H1 (cell line): ENCODE data around the gene CUX1. TPM values are rescaled to one million over a fixed set of nuclear protein-coding genes. Genes with fewer than 3 reads are reported as not detected.

Experiments
- CTCF ChIA-PET: fragments of 300-600 bp; sonication (Branson Sonifier 250); formaldehyde crosslinking; loops from one replicate; lab custom pipeline; 2021; ENCODE audit not compliant: partially characterized antibody; lab: Charles Lee
- POLR2A ChIA-PET: fragments of 300-600 bp; sonication (Branson Sonifier 250); formaldehyde crosslinking; loops from one replicate; lab custom pipeline; 2021; ENCODE audit warnings: inconsistent platforms; ENCODE audit not compliant: partially characterized antibody; lab: Charles Lee
- DNase-seq, 2 experiments: peaks; one replicate each; pipeline versions ENCODE4 v3.0.0 to v3.0.0-alpha.2; 2010 to 2022; ENCODE audit warnings: low spot score in 2 of 2, low read depth in 1 of 2, mixed read lengths in 1 of 2
- FAIRE-seq: peaks from 2 replicates; lab custom pipeline; 2011; peaks lifted over from hg19 to GRCh38; lab: Jason Lieb, UNC
- H2AFZ ChIP-seq: 2 replicates; pipeline ENCODE4 v1.8.1; 2012; ENCODE audit warnings: low read length, inconsistent platforms
- H2AK5ac ChIP-seq: 2 replicates; pipeline ENCODE4 v1.6.1; 2013; ENCODE audit warnings: low read depth, low read length
- H2BK120ac ChIP-seq: replicated peaks from 2 replicates; pipeline ENCODE3; 2013; ENCODE audit warnings: low read depth, low read length, inconsistent platforms
- H2BK12ac ChIP-seq: 2 replicates; pipeline ENCODE4 v1.6.1; 2013; ENCODE audit warnings: low read depth, low read length
- H2BK15ac ChIP-seq: 2 replicates; pipeline ENCODE4 v1.6.1; 2013; ENCODE audit warnings: low read length
- H2BK20ac ChIP-seq: 2 replicates; pipeline ENCODE4 v1.6.1; 2013; ENCODE audit warnings: low read length
- H2BK5ac ChIP-seq: 2 replicates; pipeline ENCODE4 v1.6.1; 2013; ENCODE audit warnings: low read depth, low read length
- H3K14ac ChIP-seq: 2 replicates; pipeline ENCODE4 v1.6.1; 2013; ENCODE audit warnings: inconsistent platforms; ENCODE audit not compliant: insufficient read length
- H3K18ac ChIP-seq: 2 replicates; pipeline ENCODE4 v1.6.1; 2013; ENCODE audit warnings: low read length; ENCODE audit errors: extremely low read depth
- H3K23ac ChIP-seq: 2 replicates; pipeline ENCODE4 v1.6.1; 2013; ENCODE audit warnings: inconsistent platforms; ENCODE audit not compliant: insufficient read length
- H3K23me2 ChIP-seq: 2 replicates; pipeline ENCODE4 v1.6.1; 2013; ENCODE audit warnings: low read depth, low read length
- H3K27ac ChIP-seq: 2 replicates; pipeline ENCODE4 v1.6.1; 2011; ENCODE audit warnings: low read depth, low read length, inconsistent platforms
- H3K27me3 ChIP-seq, 4 experiments: replicated peaks in 1 of 4; 1 replicate in 1 of 4; 2 replicates in 3 of 4; pipeline versions ENCODE4 v1.6.1 to v1.8.1; 2011 to 2013; ENCODE audit warnings: low read length in 3 of 4, mild to moderate bottlenecking in 3 of 4, inconsistent platforms in 2 of 4, mixed read lengths in 2 of 4, moderate library complexity in 1 of 4; ENCODE audit not compliant: control insufficient read depth in 3 of 4, insufficient read depth in 3 of 4; ENCODE audit errors: extremely low read depth in 1 of 4
- H3K36me3 ChIP-seq, 4 experiments: 2 replicates each; pipeline versions ENCODE4 v1.6.1 to v1.8.1; 2011 to 2013; ENCODE audit warnings: mild to moderate bottlenecking in 4 of 4, low read length in 3 of 4, moderate library complexity in 2 of 4, control low read depth in 1 of 4, inconsistent platforms in 1 of 4; ENCODE audit not compliant: insufficient read depth in 4 of 4, control insufficient read depth in 2 of 4
- H3K4ac ChIP-seq: replicated peaks from 2 replicates; pipeline ENCODE3; 2013; ENCODE audit warnings: low read length, low read depth, mixed read lengths, inconsistent platforms; ENCODE audit not compliant: insufficient read length
- H3K4me1 ChIP-seq, 4 experiments: replicated peaks in 1 of 4; 1 replicate in 1 of 4; 2 replicates in 3 of 4; pipeline versions ENCODE4 v1.6.1 to v1.8.1; 2011 to 2013; ENCODE audit warnings: low read length in 3 of 4, inconsistent platforms in 2 of 4, mixed read lengths in 1 of 4; ENCODE audit not compliant: insufficient read depth in 4 of 4, control insufficient read depth in 3 of 4
- H3K4me2 ChIP-seq, 2 experiments: 2 replicates each; pipeline versions ENCODE4 v1.6.1 to v1.8.1; 2011 to 2013; ENCODE audit warnings: low read depth in 2 of 2, low read length in 2 of 2, control low read depth in 1 of 2, inconsistent platforms in 1 of 2, mild to moderate bottlenecking in 1 of 2; ENCODE audit not compliant: insufficient read depth in 1 of 2
- H3K4me3 ChIP-seq, 4 experiments: fragments of 200-600, 300-600 bp in 1 of 4; sonication (generic), shearing (Covaris generic), sonication (Bioruptor Twin) in 1 of 4; 2 replicates each; pipeline versions ENCODE4 v1.5.1 to v1.8.1; 2011 to 2016; ENCODE audit warnings: low read length in 4 of 4, low read depth in 3 of 4, control low read depth in 2 of 4, inconsistent platforms in 2 of 4, mild to moderate bottlenecking in 2 of 4, mixed read lengths in 1 of 4, moderate library complexity in 1 of 4; ENCODE audit not compliant: insufficient read depth in 2 of 4; ENCODE audit errors: extremely low read depth in 1 of 4
- H3K56ac ChIP-seq: replicated peaks from 2 replicates; pipeline ENCODE3; 2013; ENCODE audit warnings: low read depth, mild to moderate bottlenecking, mixed read lengths, low read length, inconsistent platforms; ENCODE audit not compliant: insufficient read length
- H3K79me1 ChIP-seq: 2 replicates; pipeline ENCODE4 v1.6.1; 2013; ENCODE audit warnings: low read depth, low read length, control low read depth
- H3K79me2 ChIP-seq, 2 experiments: 2 replicates each; pipeline versions ENCODE4 v1.6.1 to v1.8.1; 2012 to 2013; ENCODE audit warnings: low read length in 2 of 2, mild to moderate bottlenecking in 2 of 2, inconsistent platforms in 1 of 2; ENCODE audit not compliant: insufficient read depth in 2 of 2, control insufficient read depth in 1 of 2
- H3K9ac ChIP-seq, 4 experiments: replicated peaks in 1 of 4; 1 replicate in 1 of 4; 2 replicates in 3 of 4; pipeline versions ENCODE4 v1.6.1 to v1.8.1; 2011 to 2013; ENCODE audit warnings: low read depth in 3 of 4, low read length in 3 of 4, control low read depth in 2 of 4, mild to moderate bottlenecking in 2 of 4, moderate library complexity in 2 of 4, inconsistent platforms in 1 of 4; ENCODE audit errors: extremely low read depth in 1 of 4
- H3K9me3 ChIP-seq, 2 experiments: 2 replicates each; pipeline versions ENCODE4 v1.6.1 to v1.8.1; 2012 to 2013; ENCODE audit warnings: mild to moderate bottlenecking in 2 of 2, moderate library complexity in 2 of 2, control low read depth in 1 of 2, inconsistent platforms in 1 of 2, low read depth in 1 of 2, low read length in 1 of 2, mixed read lengths in 1 of 2; ENCODE audit not compliant: insufficient read depth in 2 of 2
- H4K20me1 ChIP-seq, 2 experiments: replicated peaks in 1 of 2; 2 replicates each; pipeline versions ENCODE3 to v1.8.1; 2011 to 2013; ENCODE audit warnings: inconsistent platforms in 2 of 2, low read length in 2 of 2, mild to moderate bottlenecking in 1 of 2; ENCODE audit not compliant: insufficient read depth in 2 of 2, control insufficient read depth in 1 of 2
- H4K5ac ChIP-seq: 2 replicates; pipeline ENCODE4 v1.6.1; 2013; ENCODE audit warnings: low read length, low read depth, mixed read lengths, inconsistent platforms; ENCODE audit not compliant: insufficient read length
- H4K8ac ChIP-seq: 2 replicates; pipeline ENCODE4 v1.8.0; 2013; ENCODE audit warnings: mild to moderate bottlenecking, moderate library complexity, low read length, inconsistent platforms; ENCODE audit not compliant: insufficient read depth; ENCODE audit errors: extremely low read depth
- H4K91ac ChIP-seq: replicated peaks from 2 replicates; pipeline ENCODE3; 2013; ENCODE audit warnings: low read length, mixed read lengths, inconsistent platforms; ENCODE audit not compliant: insufficient read length
- EP300 ChIP-seq, 2 experiments: IDR thresholded peaks; 1 replicate in 1 of 2; 2 replicates in 1 of 2; pipeline ENCODE4 v1.6.1; 2011 to 2012; ENCODE audit warnings: low read depth in 2 of 2, low read length in 2 of 2, mild to moderate bottlenecking in 2 of 2, borderline replicate concordance in 1 of 2, inconsistent platforms in 1 of 2, moderate library complexity in 1 of 2
- HDAC6 ChIP-seq: IDR thresholded peaks from one replicate; pipeline ENCODE4 v1.7.1; 2012; ENCODE audit warnings: low read depth, mild to moderate bottlenecking, inconsistent platforms, low read length, moderate library complexity
- KDM5A ChIP-seq: fragments of 200-600 bp; IDR thresholded peaks from 2 replicates; pipeline ENCODE4 v1.7.1; 2012; ENCODE audit warnings: mild to moderate bottlenecking, low read length, inconsistent platforms, mixed read lengths
- RAD21 ChIP-seq, 2 experiments: IDR thresholded peaks in 1 of 2; conservative IDR thresholded peaks in 1 of 2; 2 replicates each; pipeline ENCODE4 v1.6.1; 2011; ENCODE audit warnings: low read depth in 2 of 2, low read length in 2 of 2, improper control_type of control experiment in 1 of 2, inconsistent platforms in 1 of 2, mild to moderate bottlenecking in 1 of 2, moderate library complexity in 1 of 2
- RXRA ChIP-seq: IDR thresholded peaks from 2 replicates; pipeline ENCODE4 v1.6.1; 2011; ENCODE audit warnings: low read depth, mild to moderate bottlenecking, low read length, moderate library complexity; ENCODE audit not compliant: insufficient read depth
- SIRT6 ChIP-seq: IDR thresholded peaks from one replicate; pipeline ENCODE4 v1.7.1; 2012; ENCODE audit warnings: low read length, inconsistent platforms
- SP1 ChIP-seq: IDR thresholded peaks from 2 replicates; pipeline ENCODE4 v1.6.1; 2011; ENCODE audit warnings: low read depth, low read length
- SUZ12 ChIP-seq: fragments of 200-600 bp; sonication (generic); IDR thresholded peaks from 2 replicates; pipeline ENCODE4 v1.6.1; 2012; ENCODE audit warnings: mild to moderate bottlenecking, inconsistent platforms, low read length, moderate library complexity, mixed read lengths
- TBP ChIP-seq: IDR thresholded peaks from 2 replicates; pipeline ENCODE4 v1.6.1; 2011; ENCODE audit warnings: low read depth, low read length, improper control_type of control experiment
- ZNF274 ChIP-seq: IDR thresholded peaks from 2 replicates; pipeline ENCODE4 v1.7.0; 2012; ENCODE audit warnings: low read length, borderline replicate concordance; ENCODE audit errors: extremely low read depth
- WGBS, 2 experiments: shearing (Covaris generic) in 1 of 2; methylation state at CpG; one replicate each; pipeline versions ENCODE4 v1.1.6 to v1.1.7; 2013 to 2015; ENCODE audit warnings: low lambda C conversion rate in 2 of 2, mixed read lengths in 2 of 2, inconsistent platforms in 1 of 2, low coverage in 1 of 2, missing lambda C conversion rate in 1 of 2; ENCODE audit not compliant: insufficient replicate concordance in 2 of 2, insufficient coverage in 1 of 2, insufficient read length in 1 of 2; ENCODE audit errors: extremely low coverage in 1 of 2, missing lambda C conversion rate in 1 of 2; 5-methylcytosine and 5-hydroxymethylcytosine counted together
- polyA plus RNA-seq, 7 experiments: library from polyadenylated mRNA; depleted of rRNA in 3 of 7; stranded (reverse) in 5 of 7; unstranded in 2 of 7; fragments of >200 nt in 5 of 7; fragments of 200-250 nt in 2 of 7; gene quantifications; 1 replicate in 5 of 7; 2 replicates in 1 of 7; 4 replicates in 1 of 7; pipeline versions ENCODE4 v1.2.1 to v1.2.3, GENCODE V29; 2011 to 2013; ENCODE audit warnings: missing spikeins in 2 of 7, mixed read lengths in 2 of 7
- total RNA-seq: library from RNA; stranded (reverse); fragmentation: NEBNext Ultra II Directional; extraction: Animal tissue kit (Norgen Biotek cat#: 25700); gene quantifications from 2 replicates; pipeline ENCODE4 v1.2.1, GENCODE V29; 2021

CUX1 gene
- total and polyA plus RNA-seq, 2 of the 8 experiments (the other 6 are each of a cell fraction or from before 2014, with no cell fraction given), result 21.6 to 65.9 TPM

GRCh38 chr7:102019461-102019860 lies 202.0 kb downstream of the CUX1 start:
- Histone ChIP-seq H3K36me3 (no peaks in the 10 kb centered on the region), H3K4me2 (no peak overlapping the region), H2BK12ac (no peak overlapping the region), H3K4me1 (peaks cover 0 to 2% (median 0%) of the 10 kb centered on the region in 4 experiments; a peak in 1 of 7 replicates), H3K9me3 (no peaks in the 10 kb centered on the region), H3K79me1 (peaks cover 2% of the 10 kb centered on the region), H3K27me3 (no peaks in the 10 kb centered on the region), H3K23ac (no peak overlapping the region), H2AK5ac (no peak overlapping the region), H2BK5ac (no peak overlapping the region), H4K8ac (no peak overlapping the region; the same call in 1 of the 2 replicates), H3K9ac (no peak overlapping the region), H3K27ac (no peak overlapping the region), H3K18ac (no peak overlapping the region), H3K4ac (no peak overlapping the region), H3K14ac (no peak overlapping the region), H2AFZ (no peak overlapping the region), H4K20me1 (peaks cover 0 to under 1% of the 10 kb centered on the region in 2 experiments), H3K56ac (no peak overlapping the region), H2BK120ac (no peak overlapping the region), H4K91ac (no peak overlapping the region), H2BK20ac (no peak overlapping the region), H3K79me2 (peaks cover 0 to 13% of the 10 kb centered on the region in 2 experiments; a peak in 2 of 4 replicates), H3K4me3 (no peak overlapping the region), H3K23me2 (no peaks in the 10 kb centered on the region), H2BK15ac (no peak overlapping the region), H4K5ac (no peak overlapping the region)
- FAIRE-seq, result no peak
- TF ChIP-seq SIRT6 (no peak), TBP (no peak), HDAC6 (no peak), KDM5A (no peak), EP300 (IDR thresholded peaks at IDR 0.05; ENCODE audit: borderline replicate concordance in 1 of 2, low read depth in 2 of 2, low read length in 2 of 2) (no peak), ZNF274 (no peak), RAD21 (IDR thresholded peaks at IDR 0.05 in 1 of 2, conservative IDR thresholded peaks at IDR 0.05 in 1 of 2; ENCODE audit: low read depth in 2 of 2, low read length in 2 of 2) (no peak), SUZ12 (no peak), SP1 (no peak), RXRA (no peak)
- no peak for DNase-seq
- ChIA-PET POLR2A (no interaction called here), CTCF (no interaction called here)
- WGBS, 2 experiments, result 98% methylated on average over 7 of the region's 7 CpGs; no CpG with 5 or more reads in 1 of the 2 experiments
